Stimulated activated effector memory CD8-positive, alpha-beta T cell treated with anti-CD3 and anti-CD28 coated beads, Interleukin-12 subunit alpha, Interleukin-12 subunit beta, amount 100 ng/mL, for 72 hours (primary cell): ENCODE data around the gene TNIP1.

Experiments used
- ATAC-seq: fragments of 150-1000 bp; cut with Tn5 transposase; 2 replicates; pipeline ENCODE4 v1.10.0; 2021
- DNase-seq, 2 donors: peaks; one replicate each; pipeline ENCODE4 v3.0.0; 2021 to 2022; ENCODE audit warnings: low spot score in 2 of 2
- H3K27ac Mint-ChIP-seq: one replicate; pipeline ENCODE4 v1.8.0; 2022; ENCODE audit warnings: mild to moderate bottlenecking, mixed read lengths
- H3K36me3 Mint-ChIP-seq: one replicate; pipeline ENCODE4 v1.8.0; 2022; ENCODE audit warnings: mild to moderate bottlenecking, mixed read lengths
- H3K4me1 Mint-ChIP-seq: one replicate; pipeline ENCODE4 v1.8.0; 2022; ENCODE audit warnings: mixed read lengths
- H3K4me3 Mint-ChIP-seq: one replicate; pipeline ENCODE4 v1.8.0; 2022; ENCODE audit warnings: mild to moderate bottlenecking, mixed read lengths
- H3K9me3 Mint-ChIP-seq: one replicate; pipeline ENCODE4 v1.8.0; 2022; ENCODE audit warnings: mixed read lengths

The TNIP1 gene

GRCh38 chr5:151036556-151036955 is 44.3 kb downstream of the TNIP1 start:
- Mint-ChIP-seq H3K9me3 (no peaks in the 10 kb centered on the region), H3K4me3 (no peak overlapping the region), H3K27ac (no peak overlapping the region), H3K4me1 (peaks cover 17% of the 10 kb centered on the region), H3K36me3 (peaks cover 100% of the 10 kb centered on the region)
- ATAC-seq (no peak), DNase-seq (no peak)

GRCh38 chr5:151034422-151035379 is 46.1 kb downstream of the TNIP1 start:
- Mint-ChIP-seq H3K27ac (no peak overlapping the region), H3K36me3 (peaks cover 100% of the 10 kb centered on the region), H3K4me3 (no peak overlapping the region), H3K4me1 (peaks cover 17% of the 10 kb centered on the region), H3K9me3 (no peaks in the 10 kb centered on the region)
- no peak for DNase-seq
- ATAC-seq = peak; percentile 46

GRCh38 chr5:151033217-151033934 is 47.5 kb downstream of the TNIP1 start:
- H3K4me3 Mint-ChIP-seq = no peak overlapping the region
- no peak for DNase-seq

GRCh38 chr5:151031554-151031953 is 49.3 kb downstream of the TNIP1 start:
- peak overlapping the region; percentile 75 for H3K27ac Mint-ChIP-seq
- ATAC-seq (no peak), DNase-seq (no peak)
- H3K36me3 Mint-ChIP-seq = peaks cover 100% of the 10 kb centered on the region
- peaks cover 15% of the 10 kb centered on the region for H3K4me1 Mint-ChIP-seq
- H3K9me3 Mint-ChIP-seq = no peaks in the 10 kb centered on the region
- no peak overlapping the region for H3K4me3 Mint-ChIP-seq

More at GRCh38 chr5:151033217-151033934, 47.5 kb downstream of the TNIP1 start:
- H3K9me3 Mint-ChIP-seq = no peaks in the 10 kb centered on the region
- H3K27ac Mint-ChIP-seq = peak overlapping the region; percentile 75
- peaks cover 100% of the 10 kb centered on the region for H3K36me3 Mint-ChIP-seq
- peaks cover 13% of the 10 kb centered on the region for H3K4me1 Mint-ChIP-seq
- ATAC-seq = no peak

- Mint-ChIP-seq H3K36me3 (peaks cover 100% of the 10 kb centered on the region), H3K4me1 (peaks cover 15% of the 10 kb centered on the region), H3K4me3 (no peak overlapping the region), H3K27ac (peak overlapping the region; percentile 29), H3K9me3 (no peaks in the 10 kb centered on the region)
- DNase-seq (no peak), ATAC-seq (no peak)
Observed at GRCh38 chr5:151030379-151030778, 50.5 kb downstream of the TNIP1 start.

GRCh38 chr5:151030056-151030336 is 50.8 kb downstream of the TNIP1 start:
- DNase-seq (no peak), ATAC-seq (no peak)
- no peaks in the 10 kb centered on the region for H3K9me3 Mint-ChIP-seq
- H3K4me3 Mint-ChIP-seq = no peak overlapping the region
- peak overlapping the region; percentile 29 for H3K27ac Mint-ChIP-seq
- H3K4me1 Mint-ChIP-seq = peaks cover 15% of the 10 kb centered on the region
- peaks cover 100% of the 10 kb centered on the region for H3K36me3 Mint-ChIP-seq

- H3K36me3 Mint-ChIP-seq = peaks cover 100% of the 10 kb centered on the region
- no peak for DNase-seq
- H3K27ac Mint-ChIP-seq = peak overlapping the region; percentile 50
- peaks cover 15% of the 10 kb centered on the region for H3K4me1 Mint-ChIP-seq
- no peak for ATAC-seq
- no peaks in the 10 kb centered on the region for H3K9me3 Mint-ChIP-seq
- no peak overlapping the region for H3K4me3 Mint-ChIP-seq
Observed at GRCh38 chr5:151029179-151030055, 51.4 kb downstream of the TNIP1 start.

GRCh38 chr5:151028717-151029116 is 52.1 kb downstream of the TNIP1 start:
- DNase-seq (no peak), ATAC-seq (no peak)
- Mint-ChIP-seq H3K27ac (peak overlapping the region; percentile 84), H3K4me3 (no peak overlapping the region), H3K36me3 (peaks cover 100% of the 10 kb centered on the region), H3K9me3 (no peaks in the 10 kb centered on the region), H3K4me1 (peaks cover 14% of the 10 kb centered on the region)

GRCh38 chr5:151027961-151028479 is 52.8 kb downstream of the TNIP1 start:
- no peaks in the 10 kb centered on the region for H3K9me3 Mint-ChIP-seq
- H3K36me3 Mint-ChIP-seq = peaks cover 100% of the 10 kb centered on the region
- no peak for DNase-seq
- H3K4me1 Mint-ChIP-seq = peaks cover 14% of the 10 kb centered on the region
- peak overlapping the region; percentile 84 for H3K27ac Mint-ChIP-seq
- H3K4me3 Mint-ChIP-seq = no peak overlapping the region
- no peak for ATAC-seq

GRCh38 chr5:151026679-151027078 is 54.2 kb downstream of the TNIP1 start:
- Mint-ChIP-seq H3K4me3 (no peak overlapping the region), H3K27ac (peak overlapping the region; percentile 63), H3K36me3 (peaks cover 100% of the 10 kb centered on the region), H3K4me1 (peaks cover 25% of the 10 kb centered on the region), H3K9me3 (no peaks in the 10 kb centered on the region)
- no peak for DNase-seq
- ATAC-seq = no peak

GRCh38 chr5:151026088-151026487 is 54.7 kb downstream of the TNIP1 start:
- Mint-ChIP-seq H3K27ac (peak overlapping the region; percentile 63), H3K4me1 (peaks cover 28% of the 10 kb centered on the region), H3K4me3 (no peak overlapping the region), H3K9me3 (no peaks in the 10 kb centered on the region), H3K36me3 (peaks cover 100% of the 10 kb centered on the region)
- ATAC-seq = no peak
- DNase-seq = no peak

- ATAC-seq = no peak
Observed at GRCh38 chr5:151025250-151025606, 55.6 kb downstream of the TNIP1 start.

GRCh38 chr5:151024440-151025249 is 56.2 kb downstream of the TNIP1 start:
- Mint-ChIP-seq H3K9me3 (no peaks in the 10 kb centered on the region), H3K36me3 (peaks cover 90% of the 10 kb centered on the region), H3K27ac (peak overlapping the region; percentile 63), H3K4me3 (no peak overlapping the region), H3K4me1 (peaks cover 39% of the 10 kb centered on the region)
- no peak for ATAC-seq
- DNase-seq = no peak

More at GRCh38 chr5:151025250-151025606, 55.6 kb downstream of the TNIP1 start:
- DNase-seq = no peak
- no peaks in the 10 kb centered on the region for H3K9me3 Mint-ChIP-seq
- H3K27ac Mint-ChIP-seq = peak overlapping the region; percentile 63
- H3K4me3 Mint-ChIP-seq = no peak overlapping the region
- peaks cover 96% of the 10 kb centered on the region for H3K36me3 Mint-ChIP-seq
- H3K4me1 Mint-ChIP-seq = peaks cover 37% of the 10 kb centered on the region

- no peak overlapping the region for H3K4me3 Mint-ChIP-seq
- ATAC-seq (no peak), DNase-seq (no peak)
- peak overlapping the region; percentile 63 for H3K27ac Mint-ChIP-seq
- peaks cover 80% of the 10 kb centered on the region for H3K36me3 Mint-ChIP-seq
- no peaks in the 10 kb centered on the region for H3K9me3 Mint-ChIP-seq
- H3K4me1 Mint-ChIP-seq = peaks cover 39% of the 10 kb centered on the region
Observed at GRCh38 chr5:151023651-151024050, 57.2 kb downstream of the TNIP1 start.
